Right kidney (tissue), 1 donor: ENCODE data around the gene TNNT2.

ENCODE experiments used
- DNase-seq: peaks from one replicate; pipeline ENCODE4 v3.0.0-alpha.2; 2016

Gene TNNT2

DNA sequence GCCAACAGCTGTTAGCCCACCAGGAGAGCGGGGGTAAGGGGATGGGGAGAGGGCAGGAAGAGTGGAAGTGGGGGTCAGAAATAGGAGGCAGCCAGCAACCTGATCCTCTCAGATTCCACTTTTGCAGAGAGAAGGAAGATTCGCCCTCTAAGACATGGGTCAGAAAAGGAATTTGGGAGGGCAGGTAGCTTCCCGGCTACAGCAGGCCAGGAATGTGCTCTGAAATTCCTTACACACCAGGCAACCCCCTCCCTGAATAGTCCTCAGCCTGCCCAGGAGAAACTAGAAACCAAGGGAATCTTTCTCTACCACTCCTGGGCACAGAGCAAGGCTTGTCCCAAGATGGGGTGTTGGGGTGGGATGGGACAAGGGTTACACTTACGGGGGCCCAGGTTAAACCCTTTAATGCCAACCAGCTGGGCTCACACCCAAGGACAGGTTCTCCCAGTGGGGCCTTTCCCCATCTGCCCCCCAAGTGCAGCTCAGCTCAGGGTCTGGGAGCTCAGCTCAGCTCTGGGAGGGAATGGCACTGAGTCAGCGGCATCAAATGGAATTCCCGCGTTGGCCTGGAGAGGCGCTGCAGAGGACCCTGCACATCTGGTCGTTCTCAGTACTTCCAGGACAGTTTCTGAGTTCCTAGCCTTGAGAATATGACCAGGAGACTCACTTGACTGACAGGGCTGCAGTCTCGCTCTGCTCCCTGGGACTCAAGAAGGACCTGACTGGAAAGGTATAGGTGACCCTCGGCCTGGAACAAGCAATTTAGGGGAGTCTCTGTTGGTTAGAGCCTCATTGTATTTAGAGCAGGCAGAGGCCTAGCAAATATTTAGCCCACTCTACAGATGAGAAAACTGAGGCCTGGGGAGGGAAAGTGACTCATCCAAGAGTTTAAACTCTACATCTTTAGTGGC is 761 bp downstream of the TNNT2 start:
- DNase-seq = peak; percentile 69

GRCh38 chr1:201376107-201376463 is 1.4 kb downstream of the TNNT2 start:
- DNase-seq = no peak

DNA sequence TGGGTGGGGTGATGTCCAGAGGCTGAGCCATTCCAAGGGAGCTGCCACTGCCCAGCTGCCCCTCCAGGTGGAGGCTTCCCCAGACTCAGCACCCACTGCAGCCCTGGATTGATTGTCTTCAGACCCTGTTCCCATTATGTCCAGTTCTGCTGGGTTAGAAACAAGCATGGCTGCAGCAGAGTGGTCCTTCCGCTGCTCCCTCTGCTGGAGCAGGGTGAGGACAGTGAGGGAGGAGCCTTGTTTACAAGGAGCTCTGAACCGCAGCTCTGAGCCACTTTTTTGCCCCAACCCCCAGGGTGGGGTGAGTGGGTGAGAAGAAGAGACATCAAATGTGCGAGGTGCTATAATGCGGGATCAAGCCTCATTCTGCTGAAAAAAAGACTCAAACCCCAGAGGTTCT is 2.3 kb downstream of the TNNT2 start:
- DNase-seq = no peak

DNA sequence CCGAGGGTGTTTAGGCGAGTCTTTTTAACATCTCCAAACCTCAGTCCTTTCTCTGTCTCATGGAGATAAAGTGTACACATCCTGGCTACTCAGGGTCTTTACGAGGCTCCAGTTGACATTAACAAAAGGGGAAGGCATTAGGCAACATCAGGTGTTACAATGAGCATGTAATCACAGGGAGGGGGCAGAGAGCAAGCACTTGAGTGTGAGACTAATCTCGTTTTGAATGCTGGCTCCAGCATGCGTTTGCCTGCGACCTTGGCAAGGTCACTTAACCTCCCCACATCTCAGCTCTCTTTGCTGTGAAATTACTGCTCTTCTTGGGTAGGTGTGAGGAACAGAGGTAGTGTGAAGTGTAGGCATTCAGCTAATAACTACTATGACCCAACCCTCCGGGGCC is 3.1 kb downstream of the TNNT2 start:
- DNase-seq = no peak

- DNase-seq = no peak
Observed at GRCh38 chr1:201371792-201372191, 5.7 kb downstream of the TNNT2 start.

DNA sequence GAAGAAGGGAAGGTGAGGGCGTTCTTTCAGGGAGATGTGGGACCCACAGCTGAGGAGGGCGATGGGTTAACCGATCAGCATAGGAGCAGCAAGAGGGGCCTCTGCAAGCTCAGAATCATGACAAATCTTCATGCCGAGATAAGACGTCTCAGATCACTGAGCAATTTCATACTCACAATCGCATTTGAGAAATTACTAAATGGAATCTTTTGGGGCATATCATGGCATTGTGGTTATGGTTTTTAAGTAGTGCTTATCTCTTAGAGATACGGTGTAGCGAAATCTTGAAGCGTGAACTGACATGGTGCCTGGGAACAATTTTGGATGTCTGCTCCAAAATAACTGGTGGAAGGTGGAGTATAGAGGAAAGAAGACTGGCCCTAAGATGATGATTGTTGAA is 6.2 kb downstream of the TNNT2 start:
- DNase-seq = no peak

DNA sequence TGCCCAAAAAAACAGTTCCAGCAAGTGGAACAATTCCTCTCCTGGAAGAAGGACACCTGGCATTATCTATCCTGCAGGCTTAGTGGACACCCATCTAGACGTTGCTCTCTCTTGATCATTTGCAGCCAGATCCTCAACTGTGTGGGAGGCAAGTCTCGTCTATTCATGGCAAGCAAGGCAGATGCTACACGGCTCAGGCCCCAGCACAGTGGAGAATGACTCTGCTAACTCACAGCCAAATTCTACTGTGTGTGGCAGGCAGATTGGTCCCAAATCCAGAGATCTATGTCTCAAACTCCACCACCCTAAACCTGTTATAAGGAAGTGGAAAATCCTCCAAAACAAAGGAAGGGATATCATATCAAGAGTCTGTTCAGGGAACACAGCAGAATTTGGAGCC is 7.0 kb downstream of the TNNT2 start:
- DNase-seq = no peak

GRCh38 chr1:201369209-201369608 is 8.3 kb downstream of the TNNT2 start:
- DNase-seq = no peak

GRCh38 chr1:201366696-201367095 is 10.8 kb downstream of the TNNT2 start:
- DNase-seq = no peak

- no peak for DNase-seq
Observed at GRCh38 chr1:201365251-201365650, 12.2 kb downstream of the TNNT2 start.

GRCh38 chr1:201364808-201365105 is 12.7 kb downstream of the TNNT2 start:
- DNase-seq = no peak

DNA sequence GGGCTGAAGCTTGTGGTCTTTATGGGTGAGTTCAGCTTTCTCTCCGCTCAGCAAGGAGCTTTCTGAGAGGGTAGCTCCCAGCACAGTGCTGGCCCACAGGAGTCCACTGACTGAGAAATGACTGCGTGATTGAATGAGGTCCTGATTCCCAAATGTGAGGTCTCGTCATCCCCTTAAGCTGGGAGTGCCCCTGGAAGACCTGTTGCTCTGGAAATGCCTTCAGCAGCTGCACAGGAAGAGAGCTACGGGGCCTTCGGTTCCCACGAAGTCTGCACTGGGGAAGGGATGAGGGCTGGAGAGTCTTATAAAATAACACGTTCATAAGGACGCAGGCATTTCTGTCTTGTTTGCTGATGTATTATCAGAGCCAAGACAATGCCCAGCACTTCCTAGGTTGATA is 14.0 kb downstream of the TNNT2 start:
- no peak for DNase-seq

- no peak for DNase-seq
Observed at GRCh38 chr1:201362906-201363305, 14.6 kb downstream of the TNNT2 start.

DNA sequence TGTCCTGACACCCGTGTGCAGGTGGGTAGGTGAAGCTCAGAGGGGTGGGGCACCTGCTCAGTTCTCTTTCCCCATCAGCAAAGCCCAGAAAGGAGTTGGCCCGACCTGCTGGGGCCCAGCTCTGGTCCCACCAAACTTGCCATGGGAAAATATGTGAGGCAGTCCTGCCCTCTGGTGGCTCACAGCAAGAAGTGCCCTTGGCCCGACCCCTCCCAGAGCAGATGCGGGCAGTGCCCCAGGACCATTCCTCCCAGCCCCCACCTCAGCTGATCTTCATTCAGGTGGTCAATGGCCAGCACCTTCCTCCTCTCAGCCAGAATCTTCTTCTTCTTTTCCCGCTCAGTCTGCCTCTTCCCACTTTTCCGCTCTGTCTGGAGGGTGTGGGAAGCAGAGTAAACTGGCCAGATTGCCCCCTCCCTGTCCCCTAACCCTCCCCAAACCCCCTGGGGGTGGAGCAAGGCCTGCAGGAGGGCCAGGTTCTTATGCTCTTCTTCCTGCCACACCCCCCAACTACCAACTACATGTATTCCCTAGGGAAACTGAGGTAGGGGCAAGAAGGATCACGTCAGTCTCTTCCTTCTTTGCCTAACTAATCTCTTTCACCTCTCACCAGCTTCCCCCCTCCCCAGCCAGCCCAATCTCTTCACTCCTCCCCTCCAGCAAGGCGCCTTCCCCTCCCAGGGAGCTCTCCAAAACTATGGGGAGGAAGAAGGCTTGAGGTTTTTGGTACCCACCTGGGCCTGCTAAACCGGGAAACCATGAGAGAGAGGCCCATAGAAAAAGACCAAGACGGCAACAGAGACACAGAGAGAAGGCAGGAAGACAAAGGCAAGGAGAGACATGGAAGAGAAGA is 15.6 kb downstream of the TNNT2 start:
- no peak for DNase-seq

- no peak for DNase-seq
Observed at GRCh38 chr1:201360901-201361651, 16.4 kb downstream of the TNNT2 start.

DNA sequence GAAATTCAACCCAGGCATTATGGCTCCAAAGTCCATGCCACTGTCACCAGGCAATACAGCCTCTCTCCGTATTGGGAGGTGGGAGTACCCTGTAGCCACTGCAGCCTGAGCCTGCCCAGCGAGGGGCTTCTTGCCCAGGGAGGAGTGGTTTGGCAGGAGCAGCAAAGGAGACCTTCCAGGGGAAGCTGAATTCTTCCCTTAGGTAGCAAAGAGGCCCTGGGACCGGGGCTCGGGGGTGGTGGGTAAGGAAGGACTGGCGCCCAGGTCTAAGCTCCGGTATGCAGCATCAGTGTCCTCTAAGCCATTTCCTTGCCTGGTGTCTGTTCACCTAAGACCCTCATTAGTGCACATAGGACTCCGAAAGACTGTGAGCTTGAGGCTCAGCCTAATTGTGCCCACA is 17.0 kb downstream of the TNNT2 start:
- no peak for DNase-seq

- DNase-seq = no peak
Observed at GRCh38 chr1:201359873-201360210, 17.6 kb downstream of the TNNT2 start.

DNA sequence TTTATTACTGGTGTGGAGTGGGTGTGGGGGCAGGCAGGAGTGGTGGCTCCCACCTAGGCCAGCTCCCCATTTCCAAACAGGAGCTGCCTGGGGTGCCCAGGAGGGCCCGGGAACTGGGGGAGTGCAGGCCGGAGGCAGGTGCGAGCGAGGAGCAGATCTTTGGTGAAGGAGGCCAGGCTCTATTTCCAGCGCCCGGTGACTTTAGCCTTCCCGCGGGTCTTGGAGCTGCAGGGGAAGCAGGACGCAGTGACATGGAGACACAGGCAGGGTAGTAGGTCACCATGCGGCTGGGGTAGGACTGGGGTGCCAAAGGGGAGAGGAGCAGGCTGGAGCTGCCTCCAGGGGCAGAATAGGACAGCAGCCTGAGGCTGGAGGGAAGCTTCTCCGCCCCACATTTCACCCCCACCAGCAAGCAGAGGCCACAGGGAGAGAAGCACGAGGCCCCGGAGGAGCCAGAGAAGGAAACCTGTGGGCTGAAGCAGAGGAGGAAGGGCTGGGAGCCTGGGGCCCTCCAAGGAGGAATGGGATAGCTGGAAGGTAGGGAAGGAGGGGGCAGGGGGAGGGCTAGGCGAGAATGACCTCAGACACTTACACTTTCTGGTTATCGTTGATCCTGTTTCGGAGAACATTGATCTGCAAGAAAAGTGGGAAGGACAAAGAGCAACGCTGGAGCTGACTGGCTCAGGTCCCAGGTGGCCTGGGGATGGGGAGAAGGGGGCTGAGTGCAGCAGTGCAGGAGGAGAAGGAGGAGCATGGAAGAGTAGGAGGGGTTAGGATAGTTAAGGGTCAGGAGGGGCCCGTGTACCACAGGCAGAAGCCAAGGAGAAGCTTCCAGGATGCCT is 18.2 kb downstream of the TNNT2 start:
- no peak for DNase-seq

DNA sequence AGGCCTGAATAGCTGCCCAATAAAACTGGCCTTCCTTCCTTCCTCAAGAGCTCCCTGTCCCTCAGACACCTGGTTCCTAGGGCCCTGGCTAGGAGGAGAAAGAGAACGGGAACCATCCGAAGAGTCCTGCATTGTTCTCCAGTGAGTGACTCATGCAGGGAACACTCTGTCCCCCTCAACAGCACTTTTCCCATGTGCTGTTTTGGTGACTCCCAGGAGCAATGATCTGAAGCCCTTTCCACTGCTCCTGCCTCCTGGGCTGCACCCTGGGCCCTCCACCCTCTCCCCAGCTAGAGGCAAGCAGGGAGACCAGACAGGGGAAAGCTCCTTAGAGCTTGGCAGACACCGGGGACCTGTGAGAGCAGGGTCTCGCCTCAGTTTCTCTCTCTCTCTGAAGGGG is 18.9 kb downstream of the TNNT2 start:
- no peak for DNase-seq

DNA sequence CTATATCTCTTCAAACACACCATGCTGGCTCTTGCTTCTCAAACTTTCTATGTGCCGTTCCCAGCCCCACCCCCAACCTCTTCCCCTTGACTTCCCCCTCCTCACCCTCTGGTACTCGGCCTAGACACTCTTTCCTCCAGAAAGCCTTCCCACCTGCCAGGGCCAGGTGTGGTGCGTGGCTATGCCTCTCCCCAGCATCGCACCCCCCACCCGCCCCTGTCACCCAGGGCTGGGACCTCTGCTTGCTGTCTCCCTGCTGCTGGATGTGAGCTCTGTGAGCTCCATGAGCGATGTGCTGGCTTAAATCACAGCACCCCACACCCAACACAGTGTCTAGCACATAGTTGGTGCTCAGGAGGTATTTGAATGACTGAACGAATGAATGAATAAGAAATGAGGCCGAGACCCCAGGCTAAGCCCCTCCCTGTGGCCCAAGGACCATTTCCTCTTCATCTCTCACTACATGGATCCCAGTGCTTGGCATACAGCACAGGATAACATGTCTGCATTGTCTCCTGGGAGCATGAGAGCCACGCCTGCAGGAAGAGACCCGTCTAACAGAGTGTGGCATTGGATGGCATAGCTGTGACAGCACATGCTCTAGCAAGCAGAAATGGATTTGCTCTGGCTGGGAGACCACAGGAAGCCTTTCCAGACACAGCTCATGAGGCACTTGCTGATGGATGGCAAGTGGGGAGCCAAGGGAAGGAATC is 19.7 kb downstream of the TNNT2 start:
- DNase-seq = no peak

DNA sequence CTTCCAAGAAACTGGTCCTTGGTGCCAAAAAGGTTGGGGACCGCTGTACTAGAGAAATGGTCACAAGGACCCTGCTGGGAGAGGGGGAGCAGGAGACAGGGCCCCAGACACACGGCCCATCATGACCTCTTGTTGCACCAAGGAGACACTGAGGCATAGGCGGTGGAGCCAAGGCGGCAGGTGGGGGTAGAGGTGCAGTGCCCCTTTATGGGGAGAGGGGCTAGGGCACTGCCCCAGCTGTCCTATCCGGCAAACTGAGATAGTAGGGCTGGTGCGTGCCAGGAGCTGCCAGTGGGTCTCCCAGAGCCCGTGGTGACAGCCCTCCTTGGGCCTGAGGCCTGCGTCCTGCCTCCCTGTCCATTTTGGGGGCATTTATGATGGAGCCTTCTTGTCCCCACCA is 20.3 kb downstream of the TNNT2 start:
- DNase-seq = no peak

DNA sequence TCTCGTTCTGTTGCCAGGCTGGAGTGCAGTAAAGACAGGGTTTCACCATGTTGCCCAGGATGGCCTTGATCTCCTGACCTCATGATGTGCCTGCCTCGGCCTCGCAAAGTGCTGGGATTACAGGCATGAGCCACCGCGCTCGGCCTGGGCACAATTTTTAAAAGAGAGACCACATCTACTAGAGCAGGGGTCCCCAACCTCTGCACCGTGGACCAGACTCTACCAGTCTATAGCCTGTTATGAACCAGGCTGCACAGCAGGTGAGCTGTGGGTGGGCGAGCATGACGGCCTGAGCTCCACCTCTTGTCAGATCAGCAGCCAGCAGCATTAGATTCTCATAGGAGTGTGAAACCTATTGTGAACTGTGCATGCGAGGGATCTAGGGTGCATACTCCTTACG is 20.8 kb downstream of the TNNT2 start:
- no peak for DNase-seq
